NCI-H1048 (cell line): Measurements from ENCODE around the gene TFRC.
A peak's percentile ranks its signal among the peaks of the same experiment; 100 is the strongest.
"Not testable (repeated sequence)": the region's sequence is repeated elsewhere in the genome, so short reads cannot be mapped to it uniquely, and the experiment has no call there.

ENCODE experiments used
- DNase-seq: peaks from one replicate; lab custom pipeline; 2025; lab: John Stamatoyannopoulos, UW

TFRC gene

DNA sequence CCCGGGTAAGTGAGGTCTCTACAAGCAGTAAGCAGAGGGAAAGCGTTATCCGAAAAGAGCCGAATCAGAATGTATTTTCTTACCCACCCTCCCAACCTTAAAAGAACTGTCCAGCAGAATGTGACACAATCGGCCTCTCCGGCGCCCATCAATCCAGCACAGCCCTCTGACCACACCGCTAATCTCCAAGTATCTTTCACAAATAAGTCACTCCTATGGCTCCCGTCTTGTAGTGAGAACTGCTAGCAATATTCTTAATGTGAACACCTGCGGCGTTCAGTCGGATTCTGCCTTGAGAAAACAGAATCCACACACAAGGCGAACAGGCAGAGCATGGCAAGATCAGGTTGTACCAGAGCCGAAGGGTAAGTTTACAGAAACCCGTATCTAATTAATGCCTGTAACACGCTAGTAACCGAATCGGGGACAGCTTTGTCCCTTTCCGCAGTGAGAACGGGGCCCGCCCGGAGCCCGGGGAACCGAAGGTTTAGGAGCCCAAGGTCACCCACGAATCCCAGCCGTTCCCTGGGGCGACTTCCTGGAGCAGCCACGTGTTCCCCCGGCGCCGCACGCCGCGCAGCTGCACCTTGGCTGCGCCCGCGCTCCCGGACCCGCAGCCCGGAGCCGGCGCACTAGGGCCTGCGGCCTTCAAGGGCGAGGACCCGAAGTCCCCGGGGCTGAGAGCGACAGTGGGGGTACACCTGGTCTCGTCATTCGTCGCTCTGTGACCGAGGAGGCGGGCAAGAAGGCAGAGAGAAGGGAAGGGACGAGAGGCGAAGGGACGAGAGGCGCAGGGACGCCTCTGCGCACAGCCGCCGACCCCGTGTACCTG is 672 bp downstream of the TFRC start:
- peak; percentile 12 for DNase-seq

DNA sequence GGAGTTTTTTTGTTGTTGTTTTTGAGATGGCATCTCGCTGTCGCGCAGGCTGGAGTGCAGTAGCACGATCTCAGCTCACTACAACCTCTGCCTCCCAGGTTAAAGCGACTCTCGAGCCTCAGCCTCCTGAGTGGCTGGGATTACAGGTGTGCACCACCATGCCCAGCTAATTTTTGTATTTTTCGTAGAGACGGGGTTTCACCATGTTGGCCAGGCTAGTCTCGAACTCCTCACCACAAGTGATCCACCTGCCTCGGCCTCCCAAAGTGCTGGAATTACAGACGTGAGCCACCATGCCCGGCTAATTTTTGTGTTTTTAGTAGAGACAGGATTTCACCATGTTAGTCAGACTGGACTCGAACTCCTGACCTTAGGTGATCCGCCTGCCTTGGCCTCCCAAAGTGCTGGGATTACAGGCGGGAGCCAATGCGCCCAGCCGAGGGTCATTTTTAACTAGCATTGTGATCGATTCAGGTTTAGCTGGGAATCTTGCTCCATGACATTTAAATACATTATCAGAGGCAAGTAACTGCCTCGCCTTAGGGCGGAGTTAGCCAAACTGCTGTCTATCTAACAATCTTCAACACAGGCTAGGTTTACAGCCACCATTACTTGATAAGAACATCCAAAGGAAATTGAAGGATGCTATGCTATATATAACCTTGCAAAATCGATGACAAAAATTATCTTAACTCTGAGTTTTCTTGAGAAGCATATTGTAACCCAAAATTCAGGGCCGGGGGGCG is 1.6 kb downstream of the TFRC start:
- DNase-seq, result not testable (repeated sequence)

DNA sequence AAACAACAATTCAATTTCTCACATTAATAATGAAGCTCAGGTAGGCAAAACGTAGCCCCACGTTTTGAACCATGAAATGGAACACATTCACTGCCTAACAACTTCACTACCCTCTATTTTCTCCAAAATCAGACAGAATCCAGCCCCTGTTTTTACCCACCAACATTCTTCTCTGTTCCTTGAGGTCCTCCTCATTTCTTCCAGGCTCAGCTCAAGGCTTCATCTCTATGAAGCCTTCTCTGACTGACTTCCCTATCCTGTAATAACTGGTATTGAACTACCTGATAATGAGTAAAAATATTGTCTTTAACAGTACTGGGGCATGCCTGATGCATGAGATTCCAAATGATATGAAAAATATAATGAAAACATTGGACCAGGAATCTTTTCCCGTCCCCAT is 2.2 kb downstream of the TFRC start:
- no peak for DNase-seq

- no peak for DNase-seq
These were observed 6.9 kb downstream of the TFRC start for GRCh38 chr3:196075013-196075412.

- DNase-seq, result peak; percentile 14
These were observed 8.6 kb downstream of the TFRC start for GRCh38 chr3:196073255-196073753.

DNA sequence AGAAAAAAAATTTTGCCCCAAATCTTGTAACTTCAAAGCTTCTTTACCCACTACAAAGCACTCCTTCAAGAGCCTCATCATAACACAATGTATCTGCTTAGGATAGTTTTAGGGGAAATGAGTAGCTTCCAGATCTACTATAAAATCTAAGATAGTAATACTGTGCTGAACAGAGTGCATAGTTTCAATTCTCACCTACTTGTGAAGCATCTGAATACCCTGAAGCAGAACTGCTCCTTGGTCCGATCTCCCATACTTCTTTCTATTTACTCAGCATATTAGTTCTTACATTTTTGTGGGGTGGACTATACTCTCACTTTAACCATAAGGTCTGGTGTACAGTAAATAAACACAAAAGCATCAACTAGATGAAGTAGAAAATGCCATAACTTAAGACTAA is 9.6 kb downstream of the TFRC start:
- DNase-seq, result no peak

- not testable (repeated sequence) for DNase-seq
These were observed 13.1 kb downstream of the TFRC start for GRCh38 chr3:196068812-196069211.

- no peak for DNase-seq
These were observed 14.5 kb downstream of the TFRC start for GRCh38 chr3:196067439-196067838.

- DNase-seq, result no peak
These were observed 17.9 kb downstream of the TFRC start for GRCh38 chr3:196063971-196064370.

GRCh38 chr3:196063456-196063855 is 18.4 kb downstream of the TFRC start:
- DNase-seq, result no peak

DNA sequence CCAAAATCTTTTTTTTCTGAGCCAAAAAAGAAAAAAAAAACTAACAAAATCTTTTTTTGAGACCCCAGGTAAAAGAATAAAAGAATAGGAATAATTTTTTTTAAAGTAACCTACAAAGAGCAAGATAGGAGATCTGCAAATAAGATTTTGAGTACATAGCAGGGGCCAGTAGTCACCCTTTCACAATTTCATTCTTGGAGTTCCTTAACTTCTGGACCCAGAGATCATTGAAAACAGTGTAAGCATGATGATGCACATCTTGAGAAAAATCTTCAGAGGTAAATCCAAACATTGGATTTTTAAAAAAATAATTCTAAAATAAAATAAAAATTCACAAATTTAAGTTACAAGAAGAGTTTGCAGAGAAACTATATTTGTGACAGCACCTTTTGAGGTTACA is 18.8 kb downstream of the TFRC start:
- no peak for DNase-seq

DNA sequence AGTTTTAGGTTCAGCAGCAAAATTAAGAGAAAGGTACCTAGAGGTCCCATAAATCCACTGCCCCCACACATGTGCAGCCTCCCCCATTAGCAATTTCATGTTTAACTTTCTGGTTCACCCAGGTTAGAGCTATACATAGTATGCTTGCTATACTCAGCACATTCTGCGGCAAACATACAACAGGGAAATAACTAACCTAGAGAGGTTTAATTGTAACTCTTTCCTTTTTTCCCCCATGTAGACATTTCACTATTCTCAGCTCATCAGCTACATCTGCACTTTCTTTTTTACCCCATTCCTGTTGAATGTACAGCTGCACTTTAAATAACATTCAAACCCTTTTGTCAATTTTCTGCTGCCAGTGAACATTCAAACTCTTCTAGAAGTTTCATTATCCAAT is 21.1 kb downstream of the TFRC start:
- DNase-seq, result no peak

- DNase-seq, result no peak
These were observed 24.0 kb downstream of the TFRC start for GRCh38 chr3:196057760-196058331.

DNA sequence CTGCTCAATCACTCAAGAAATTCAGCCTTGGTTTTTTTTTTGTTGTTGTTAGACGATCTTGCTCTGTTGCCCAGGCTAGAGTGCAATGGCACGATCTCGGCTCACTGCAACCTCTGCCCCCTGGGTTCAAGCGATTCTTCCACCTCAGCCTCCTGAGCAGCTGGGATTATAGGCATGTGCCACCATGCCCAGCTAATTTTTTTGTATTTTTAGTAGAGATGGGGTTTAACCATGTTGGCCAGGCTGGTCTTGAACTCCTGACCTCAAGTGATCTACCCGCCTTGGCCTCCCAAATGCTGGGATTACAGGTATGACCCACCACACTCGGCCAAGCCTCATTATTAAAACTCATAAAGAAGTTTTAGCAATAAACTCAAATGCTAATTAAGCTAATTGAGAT is 25.5 kb downstream of the TFRC start:
- DNase-seq, result not testable (repeated sequence)

DNA sequence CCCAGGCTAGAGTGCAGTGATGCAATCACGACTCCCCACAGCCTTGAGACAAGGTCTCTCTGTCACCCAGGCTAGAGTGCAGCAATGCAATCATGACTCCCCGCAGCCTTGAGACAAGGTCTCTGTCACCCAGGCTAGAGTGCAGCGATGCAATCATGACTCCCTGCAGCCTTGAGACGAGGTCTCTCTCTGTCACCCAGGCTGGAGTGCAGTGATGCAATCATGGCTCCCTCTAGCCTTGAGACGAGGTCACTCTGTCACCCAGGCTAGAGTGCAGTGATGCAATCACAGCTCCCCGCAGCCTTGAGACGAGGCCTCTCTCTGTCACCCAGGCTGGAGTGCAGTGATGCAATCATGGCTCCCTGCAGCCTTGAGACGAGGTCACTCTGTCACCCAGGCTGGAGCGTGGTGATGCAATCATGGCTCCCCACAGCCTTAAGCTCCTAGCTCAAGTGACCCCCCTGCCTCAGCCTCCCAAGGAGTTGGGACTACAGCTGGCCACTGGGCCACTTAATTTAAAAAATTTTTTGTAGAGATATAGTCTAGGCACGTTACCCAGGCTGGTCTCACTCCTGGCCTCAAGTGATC is 26.1 kb downstream of the TFRC start:
- no peak for DNase-seq

GRCh38 chr3:196055240-196055639 is 26.6 kb downstream of the TFRC start:
- DNase-seq, result no peak

DNA sequence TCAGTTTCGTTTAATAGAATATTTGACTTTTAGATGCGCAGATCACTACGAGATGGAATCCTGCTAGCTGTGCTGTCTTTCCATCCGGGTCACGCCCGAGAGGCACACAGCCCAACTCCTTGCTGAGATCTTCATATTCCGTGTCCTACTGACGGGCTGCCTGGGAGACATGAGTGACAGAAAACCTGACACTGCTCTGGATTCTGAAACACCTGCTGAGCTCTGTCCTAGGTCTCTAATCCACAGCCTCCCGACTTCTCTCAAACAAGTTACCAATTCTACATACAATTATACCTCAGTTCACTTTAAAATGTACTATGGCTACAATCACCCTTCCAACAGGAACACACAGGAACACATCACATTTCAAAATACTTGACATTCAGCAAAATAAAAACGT is 27.2 kb downstream of the TFRC start:
- no peak for DNase-seq

- no peak for DNase-seq
These were observed 28.4 kb downstream of the TFRC start for GRCh38 chr3:196053487-196053886.

- no peak for DNase-seq
These were observed 30.4 kb downstream of the TFRC start for GRCh38 chr3:196051282-196052076.

- no peak for DNase-seq
These were observed 31.3 kb downstream of the TFRC start for GRCh38 chr3:196050597-196050996.

GRCh38 chr3:196049653-196050052 is 32.2 kb downstream of the TFRC start:
- DNase-seq, result no peak
